HG02588 (cell line): ENCODE data around the gene NFATC1.

ENCODE experiments used
- ATAC-seq: cut with Tn5 transposase; IDR thresholded peaks from one replicate; pipeline ENCODE4 v1.9.1; 2021; ENCODE audit warnings: mild to moderate bottlenecking, moderate library complexity; ENCODE audit not compliant: unreplicated experiment

Gene NFATC1

DNA sequence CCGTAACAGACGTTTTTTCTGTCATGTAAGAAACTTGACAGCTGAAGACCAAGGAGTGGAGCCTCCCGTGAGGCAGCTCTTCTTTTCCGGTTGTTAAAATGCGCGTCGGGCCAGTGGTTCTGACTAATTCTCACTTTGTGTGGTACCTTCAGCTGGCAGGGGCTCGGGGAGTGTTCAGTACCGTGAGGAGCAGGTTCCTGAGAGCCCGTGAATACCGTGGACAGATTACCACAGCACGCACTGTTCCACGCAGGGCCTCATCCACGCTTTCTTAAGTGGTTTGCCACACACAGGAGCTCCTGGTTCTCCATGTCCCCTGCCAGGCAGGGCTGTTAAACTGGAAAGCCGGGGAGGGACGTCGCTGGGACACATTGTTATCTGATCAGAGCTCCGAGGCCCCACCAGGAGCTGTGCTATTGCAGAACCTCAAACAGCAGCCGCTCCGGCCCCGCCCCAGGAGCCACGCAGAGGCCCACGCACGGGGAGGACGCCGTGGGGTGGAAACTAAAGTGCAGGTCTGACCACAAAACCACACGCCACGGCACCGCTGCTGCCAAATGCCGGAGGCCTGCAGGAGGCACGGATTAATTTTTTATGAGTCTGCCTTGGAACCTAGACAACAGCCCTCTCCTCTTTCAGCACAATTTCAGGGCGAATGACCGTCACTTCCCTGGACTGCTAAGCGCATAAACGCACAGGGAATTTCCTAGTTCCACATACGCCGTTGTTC is 43.3 kb downstream of the NFATC1 start:
- ATAC-seq = no peak

GRCh38 chr18:79439628-79440023 is 43.9 kb downstream of the NFATC1 start:
- ATAC-seq = no peak

DNA sequence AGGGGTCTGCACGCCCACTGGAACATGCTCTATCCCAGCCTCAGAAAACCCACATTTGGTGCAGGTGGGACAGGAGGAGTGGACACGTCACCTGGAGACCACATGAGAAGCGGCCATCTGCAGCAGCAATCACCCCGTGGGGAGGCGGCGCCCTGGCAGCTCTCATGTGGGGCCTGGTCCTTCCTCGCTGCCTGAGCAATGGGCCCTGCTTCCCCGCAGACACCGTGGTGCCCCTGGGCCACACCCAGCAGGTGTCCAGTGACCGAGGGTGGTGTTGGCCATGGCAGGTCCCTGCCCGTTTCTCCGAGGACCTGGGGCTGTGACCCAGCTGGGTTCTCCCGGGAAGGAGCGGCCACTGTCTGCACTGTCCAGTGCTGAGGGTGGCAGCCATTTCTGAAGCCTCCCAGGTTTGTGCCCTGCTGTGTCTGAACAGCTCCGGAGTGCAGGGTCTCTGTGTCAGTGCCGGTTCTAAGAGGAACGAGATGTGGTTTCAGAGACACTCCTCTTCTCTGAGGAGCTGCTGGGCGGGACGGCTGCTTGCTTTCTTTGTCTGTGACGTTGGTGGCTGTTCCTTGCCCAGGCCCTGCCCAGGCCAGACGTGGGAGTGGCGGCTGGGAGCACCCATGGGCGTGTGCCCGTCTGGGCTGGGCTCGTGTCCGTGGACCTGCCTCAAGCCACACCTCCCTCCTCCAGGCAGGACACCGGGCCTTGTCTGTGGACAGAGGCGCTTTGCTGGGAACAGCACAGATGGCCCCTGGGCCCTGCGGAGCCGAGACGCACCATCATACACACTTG is 44.8 kb downstream of the NFATC1 start:
- no peak for ATAC-seq

DNA sequence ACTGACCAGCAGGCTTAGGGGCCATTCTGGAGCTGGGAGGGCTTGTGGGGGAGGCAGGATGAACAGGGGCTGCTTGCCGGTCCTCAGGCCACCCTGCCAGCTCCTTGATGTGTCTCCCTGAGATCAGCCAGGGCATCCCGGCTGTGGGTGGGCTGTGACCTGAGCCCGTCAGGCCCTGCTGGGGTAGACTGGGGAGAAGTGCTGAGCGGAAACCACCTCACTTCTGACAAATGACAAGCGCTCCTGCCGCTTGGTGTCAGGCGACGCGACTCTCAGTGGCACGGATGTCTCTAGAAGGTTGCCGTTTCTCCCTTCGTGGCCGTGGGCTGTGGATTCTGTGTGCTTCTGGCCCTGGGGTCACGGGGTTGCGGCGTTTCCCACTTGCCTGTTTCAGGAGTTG is 45.7 kb downstream of the NFATC1 start:
- ATAC-seq = no peak

GRCh38 chr18:79442508-79443221 is 46.9 kb downstream of the NFATC1 start:
- no peak for ATAC-seq

- ATAC-seq = no peak
Measured at GRCh38 chr18:79445221-79445620, 49.5 kb downstream of the NFATC1 start.

- no peak for ATAC-seq
Measured at GRCh38 chr18:79445696-79446561, 50.2 kb downstream of the NFATC1 start.

DNA sequence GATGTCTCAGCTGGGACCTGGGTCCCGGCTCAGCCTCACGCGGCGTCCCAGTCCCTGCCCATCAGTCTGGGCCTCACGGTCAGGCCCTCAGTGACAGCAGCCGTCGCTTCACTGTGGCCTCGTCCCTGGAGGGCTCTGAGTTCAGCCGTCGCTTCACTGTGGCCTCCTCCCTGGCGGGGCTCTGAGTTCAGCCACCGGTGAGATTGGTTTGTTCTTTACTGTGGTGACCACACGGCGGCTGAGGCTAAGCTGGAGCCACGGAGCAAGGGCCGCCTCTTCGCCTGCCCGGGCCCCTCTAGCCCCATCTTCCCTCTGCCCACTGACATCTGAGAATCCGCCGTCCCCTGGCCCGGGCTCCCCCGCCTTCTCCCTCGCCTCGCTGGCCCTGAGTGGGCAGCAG is 51.2 kb downstream of the NFATC1 start:
- no peak for ATAC-seq

GRCh38 chr18:79447703-79448367 is 52.1 kb downstream of the NFATC1 start:
- no peak for ATAC-seq

DNA sequence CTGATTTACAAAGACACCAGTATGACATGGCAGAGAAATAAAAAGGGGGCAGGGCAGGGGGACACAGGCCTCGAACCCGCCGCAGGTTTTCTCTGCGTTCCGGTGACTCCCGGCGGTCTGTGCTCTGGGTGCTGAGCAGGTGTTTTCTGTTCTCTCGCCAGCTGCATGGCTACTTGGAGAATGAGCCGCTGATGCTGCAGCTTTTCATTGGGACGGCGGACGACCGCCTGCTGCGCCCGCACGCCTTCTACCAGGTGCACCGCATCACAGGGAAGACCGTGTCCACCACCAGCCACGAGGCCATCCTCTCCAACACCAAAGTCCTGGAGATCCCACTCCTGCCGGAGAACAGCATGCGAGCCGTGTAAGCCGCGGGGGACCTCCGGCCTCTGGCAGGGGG is 52.9 kb downstream of the NFATC1 start:
- no peak for ATAC-seq

- no peak for ATAC-seq
Measured at GRCh38 chr18:79449551-79450288, 54.0 kb downstream of the NFATC1 start.

- ATAC-seq = no peak
Measured at GRCh38 chr18:79450289-79451080, 54.8 kb downstream of the NFATC1 start.

DNA sequence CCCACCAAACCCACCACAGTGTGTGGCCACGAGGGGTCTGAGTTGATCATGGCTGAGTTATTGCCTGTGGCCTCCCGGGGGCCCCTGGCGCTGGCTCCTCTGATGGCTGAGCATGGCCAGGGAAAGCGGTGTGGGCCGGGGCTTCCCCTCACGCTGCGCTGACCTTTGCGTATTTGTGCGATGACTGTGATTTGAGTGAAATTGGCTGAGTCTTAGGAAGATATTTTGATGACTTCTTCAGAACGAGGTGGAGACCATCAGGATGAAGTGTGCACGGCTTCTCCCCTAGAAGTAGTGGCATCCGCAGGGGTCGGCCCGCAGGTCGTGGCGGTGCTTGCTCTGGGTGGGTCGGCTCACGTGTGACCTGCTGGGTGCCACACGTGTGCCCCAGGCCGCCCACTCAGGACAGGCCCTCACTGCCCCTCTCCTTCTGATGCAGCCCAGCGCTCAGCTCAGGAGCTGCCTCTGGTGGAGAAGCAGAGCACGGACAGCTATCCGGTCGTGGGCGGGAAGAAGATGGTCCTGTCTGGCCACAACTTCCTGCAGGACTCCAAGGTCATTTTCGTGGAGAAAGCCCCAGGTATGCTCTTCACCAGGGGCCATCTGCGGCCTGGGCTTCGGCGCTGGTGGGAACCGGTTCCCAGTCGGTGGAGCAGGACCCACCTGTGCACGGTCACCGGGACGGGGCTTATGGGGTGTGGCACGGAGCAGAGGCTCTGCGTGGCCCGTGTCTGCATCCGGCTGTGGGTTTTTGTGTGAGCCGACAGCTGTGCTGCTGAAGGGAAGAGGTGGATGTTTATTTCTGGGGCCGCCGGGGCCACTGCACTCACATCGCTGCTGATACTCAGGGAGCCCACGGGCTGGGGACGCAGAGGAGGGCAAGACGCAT is 55.8 kb downstream of the NFATC1 start:
- ATAC-seq = no peak

DNA sequence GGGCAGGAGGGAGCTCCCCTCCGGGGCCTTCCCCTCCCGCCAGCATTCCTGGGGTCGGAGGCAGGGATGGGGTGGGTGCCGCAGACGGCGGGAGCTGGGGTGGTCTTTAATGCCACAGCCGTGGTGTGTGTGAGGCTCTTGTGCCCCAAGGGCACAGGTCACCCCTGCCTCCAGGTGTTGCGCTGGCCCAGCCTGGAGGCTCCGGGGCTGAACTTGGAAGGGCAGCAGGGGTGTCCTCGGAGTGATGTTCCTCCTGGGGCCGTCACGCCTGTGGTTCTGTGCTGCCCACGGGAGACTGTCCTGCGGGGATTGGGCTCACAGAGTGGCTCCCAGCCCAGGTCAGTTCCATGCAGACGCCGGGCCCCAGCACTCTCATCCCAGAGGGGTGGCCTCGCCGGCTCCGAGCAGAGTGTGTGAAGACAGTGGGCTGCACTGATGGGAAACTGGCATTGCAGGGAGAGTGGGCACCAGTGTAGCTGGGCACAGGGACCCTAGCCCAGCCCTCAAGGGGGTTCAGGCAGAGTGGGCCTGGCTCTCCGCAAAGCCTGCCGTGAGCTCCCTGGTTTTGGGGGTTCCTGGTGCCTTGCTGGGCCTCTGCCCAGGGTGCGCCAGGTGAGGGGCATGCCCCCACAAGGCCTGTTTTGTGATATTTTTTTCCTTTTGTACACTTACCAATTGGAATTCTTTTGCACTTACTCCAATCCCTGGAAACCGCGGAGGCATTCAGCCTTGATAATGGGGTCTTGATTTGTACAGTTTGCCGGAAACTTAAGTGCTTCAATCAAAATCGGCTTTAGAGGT is 56.7 kb downstream of the NFATC1 start:
- ATAC-seq = no peak

DNA sequence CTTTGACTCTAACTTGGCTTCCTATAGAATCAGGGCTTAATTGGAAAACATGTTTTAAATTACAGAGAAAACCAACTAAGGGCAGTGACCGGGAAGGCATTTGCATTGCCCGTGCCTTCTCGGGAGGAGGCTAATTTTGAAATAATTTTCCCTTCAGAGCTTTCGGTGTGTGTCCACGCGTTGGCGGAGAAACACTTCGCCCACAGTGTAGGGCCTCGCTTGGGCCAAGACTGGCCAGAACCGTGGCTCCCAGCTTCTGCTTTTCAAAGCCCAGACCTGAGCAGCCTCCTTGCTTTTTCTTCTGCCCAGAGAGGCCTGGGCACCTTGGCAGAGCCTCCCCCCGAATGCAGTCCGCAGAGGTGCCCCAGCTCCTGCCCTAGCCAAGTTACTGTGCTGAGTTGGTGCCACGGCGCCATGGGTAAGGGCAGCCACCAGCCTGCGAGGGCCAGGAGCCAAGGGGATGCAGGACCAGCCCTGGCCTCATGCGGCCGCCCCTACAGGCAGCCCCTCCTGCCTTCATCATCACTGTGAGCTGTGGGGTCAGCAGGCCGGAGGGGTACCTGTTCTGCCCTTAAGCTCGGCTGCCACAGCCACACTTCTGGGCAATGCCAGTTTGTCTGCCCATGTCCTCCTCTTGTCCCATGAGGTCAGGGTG is 57.4 kb downstream of the NFATC1 start:
- ATAC-seq = no peak
